ENCODE data around the gene RSKR.
"Not testable (repeated sequence)": the region's sequence is repeated elsewhere in the genome, so short reads cannot be mapped to it uniquely, and the experiment has no call there.

RSKR gene

GRCh38 chr17:28623696-28624095 is 9.7 kb upstream of the RSKR start:
- no peak for DNase-seq (ENCODE audit: low read depth)

- no peak for DNase-seq (ENCODE audit: low read depth)
Observed at GRCh38 chr17:28622186-28622585, 8.2 kb upstream of the RSKR start.

- DNase-seq (ENCODE audit: low read depth) = no peak
Observed at GRCh38 chr17:28620010-28620409, 6.0 kb upstream of the RSKR start.

GRCh38 chr17:28618464-28618863 is 4.5 kb upstream of the RSKR start:
- DNase-seq (ENCODE audit: low read depth) = no peak

GRCh38 chr17:28616281-28616680 is 2.3 kb upstream of the RSKR start:
- DNase-seq (ENCODE audit: low read depth) = no peak

GRCh38 chr17:28615260-28615940 is 1.4 kb upstream of the RSKR start:
- no peak for DNase-seq (ENCODE audit: low read depth)

GRCh38 chr17:28612936-28613872 is 781 bp downstream of the RSKR start:
- DNase-seq (ENCODE audit: low read depth) = peak; percentile 30

GRCh38 chr17:28612531-28612930 is 1.5 kb downstream of the RSKR start:
- DNase-seq (ENCODE audit: low read depth) = no peak

- DNase-seq (ENCODE audit: low read depth) = no peak
Observed at GRCh38 chr17:28610376-28610775, 3.6 kb downstream of the RSKR start.

- DNase-seq (ENCODE audit: low read depth) = not testable (repeated sequence)
Observed at GRCh38 chr17:28604031-28604430, 10.0 kb downstream of the RSKR start.

- peak; percentile 54 for DNase-seq (ENCODE audit: low read depth)
Observed at GRCh38 chr17:28599311-28600184, 14.4 kb downstream of the RSKR start.

GRCh38 chr17:28598799-28599310 is 15.1 kb downstream of the RSKR start, which contains the start of gene SPAG5:
Gene SPAG5 (minus strand): TSS chr17:28599025. CDS start chr17:28598946, 79 bp downstream.
- peak; percentile 93 for DNase-seq (ENCODE audit: low read depth)

- no peak for DNase-seq (ENCODE audit: low read depth)
Observed at GRCh38 chr17:28598389-28598788, 15.6 kb downstream of the RSKR start.

- no peak for DNase-seq (ENCODE audit: low read depth)
Observed at GRCh38 chr17:28597606-28598383, 16.2 kb downstream of the RSKR start.

- DNase-seq (ENCODE audit: low read depth) = no peak
Observed at GRCh38 chr17:28592260-28592659, 21.7 kb downstream of the RSKR start.

- no peak for DNase-seq (ENCODE audit: low read depth)
Observed at GRCh38 chr17:28585851-28586250, 28.1 kb downstream of the RSKR start.

- DNase-seq (ENCODE audit: low read depth) = no peak
Observed at GRCh38 chr17:28584434-28584833, 29.6 kb downstream of the RSKR start.

- DNase-seq (ENCODE audit: low read depth) = no peak
Observed at GRCh38 chr17:28582513-28582912, 31.5 kb downstream of the RSKR start.

GRCh38 chr17:28580959-28581358 is 33.0 kb downstream of the RSKR start:
- no peak for DNase-seq (ENCODE audit: low read depth)

GRCh38 chr17:28579526-28579925 is 34.5 kb downstream of the RSKR start:
- DNase-seq (ENCODE audit: low read depth) = no peak

Measured in T follicular helper cell (primary cell).